ENCODE measurements around the gene ANKRD2.
A peak's percentile ranks its signal among the peaks of the same experiment; 100 is the strongest.
"Not testable (repeated sequence)": the region's sequence is repeated elsewhere in the genome, so short reads cannot be mapped to it uniquely, and the experiment has no call there.

ANKRD2 gene, protein sequence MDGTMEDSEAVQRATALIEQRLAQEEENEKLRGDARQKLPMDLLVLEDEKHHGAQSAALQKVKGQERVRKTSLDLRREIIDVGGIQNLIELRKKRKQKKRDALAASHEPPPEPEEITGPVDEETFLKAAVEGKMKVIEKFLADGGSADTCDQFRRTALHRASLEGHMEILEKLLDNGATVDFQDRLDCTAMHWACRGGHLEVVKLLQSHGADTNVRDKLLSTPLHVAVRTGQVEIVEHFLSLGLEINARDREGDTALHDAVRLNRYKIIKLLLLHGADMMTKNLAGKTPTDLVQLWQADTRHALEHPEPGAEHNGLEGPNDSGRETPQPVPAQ

DNA sequence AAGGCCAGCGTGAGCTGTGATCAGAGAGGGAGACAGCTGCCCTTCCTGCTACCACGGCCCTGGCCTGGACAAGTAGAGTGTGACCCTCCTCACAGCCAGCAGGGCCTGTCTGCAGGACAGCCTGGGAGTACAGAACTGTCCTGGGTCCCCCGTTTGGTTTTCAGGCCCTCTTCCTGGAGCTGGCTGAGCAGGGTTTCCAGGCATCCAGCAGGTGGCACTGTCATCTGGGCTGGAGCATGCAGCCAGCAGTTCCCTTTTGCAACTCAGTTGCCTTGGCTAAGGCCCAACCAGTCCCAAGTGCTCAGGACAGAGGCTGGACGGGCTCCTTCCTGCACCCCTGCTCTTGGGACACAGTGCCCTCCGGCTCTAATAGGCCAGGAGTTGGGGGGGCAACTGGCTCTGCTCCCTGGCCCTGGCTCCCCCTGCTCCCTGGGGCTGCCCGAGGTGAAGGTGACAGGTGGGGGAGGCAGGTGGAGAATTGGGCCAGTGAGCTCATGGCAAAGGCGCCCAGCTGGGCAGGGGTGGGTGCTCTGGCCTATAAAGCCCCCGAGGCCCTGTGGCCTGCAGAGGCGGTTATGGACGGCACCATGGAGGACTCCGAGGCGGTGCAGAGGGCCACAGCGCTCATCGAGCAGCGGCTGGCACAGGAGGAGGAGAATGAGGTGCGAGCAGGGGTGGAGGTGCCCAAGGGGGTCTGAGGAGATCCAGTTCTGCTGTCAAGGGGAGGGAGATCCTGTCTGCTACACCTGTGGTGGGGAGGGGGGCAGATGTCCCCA is at the start of gene ANKRD2:
Gene ANKRD2 (plus strand): TSS at position 566 of the 776 bp plus-strand sequence. CDS start 10 bp downstream, at position 576.
- peak; percentile 60 for DNase-seq

DNA sequence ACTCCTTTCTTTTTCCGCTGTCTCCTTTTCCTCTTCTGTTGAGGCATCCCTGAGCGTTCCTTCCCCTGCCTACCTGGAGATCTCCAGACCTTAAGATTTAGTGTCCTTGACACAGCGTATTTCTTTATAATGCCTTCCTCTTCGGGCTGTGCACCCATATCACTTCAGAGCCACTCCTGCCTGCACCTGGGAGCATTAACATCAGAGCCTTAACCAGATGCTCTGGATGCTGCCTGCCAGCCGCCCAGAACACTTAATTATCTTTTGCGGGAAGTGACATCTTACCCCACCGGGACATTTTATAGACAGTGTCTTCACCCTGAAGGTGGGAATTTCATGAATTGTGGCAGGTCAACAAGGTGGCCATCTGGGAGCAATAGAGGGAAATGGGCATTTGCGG is 49.6 kb upstream of the ANKRD2 start:
- no peak for DNase-seq

DNA sequence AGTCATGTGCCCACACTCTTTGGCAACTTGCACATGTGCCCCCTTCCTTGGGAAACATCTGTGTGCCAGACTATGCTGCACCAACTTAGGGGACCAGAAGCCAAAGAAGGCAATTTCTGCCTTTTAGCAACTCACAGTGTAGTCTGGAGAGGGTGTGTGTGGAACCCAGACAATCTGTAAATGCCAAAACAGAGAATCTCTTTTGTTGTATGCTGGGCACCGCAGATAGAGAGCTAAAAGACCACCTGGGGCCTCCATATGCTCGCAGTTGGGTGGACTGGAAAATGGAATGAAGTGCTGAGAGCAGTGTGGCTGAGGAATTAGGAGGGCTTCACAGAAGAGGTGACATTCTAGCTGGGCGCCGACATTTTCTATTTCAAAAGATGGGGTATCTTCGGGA is 47.5 kb upstream of the ANKRD2 start:
- DNase-seq: no peak

DNA sequence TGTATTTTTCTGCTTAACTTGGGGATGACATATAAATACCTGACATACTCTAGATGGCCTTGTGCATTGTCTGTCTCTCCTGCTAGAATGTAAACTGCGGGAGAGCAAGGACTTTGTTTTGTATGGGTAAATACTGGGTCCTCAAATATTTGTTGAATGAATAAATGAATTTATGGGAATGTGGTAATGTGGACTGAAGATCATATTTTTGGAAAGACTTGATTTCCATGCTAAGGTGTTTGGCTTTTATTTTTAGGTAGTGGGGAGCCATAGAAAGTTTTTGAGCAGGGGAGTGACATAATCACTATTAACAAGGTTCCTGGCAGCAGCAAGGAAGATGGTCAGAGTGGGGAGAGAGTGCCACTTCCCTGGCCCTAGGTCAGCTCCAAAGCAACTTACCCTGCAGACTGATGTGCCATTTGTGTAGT is 46.9 kb upstream of the ANKRD2 start:
- no peak for DNase-seq

DNA sequence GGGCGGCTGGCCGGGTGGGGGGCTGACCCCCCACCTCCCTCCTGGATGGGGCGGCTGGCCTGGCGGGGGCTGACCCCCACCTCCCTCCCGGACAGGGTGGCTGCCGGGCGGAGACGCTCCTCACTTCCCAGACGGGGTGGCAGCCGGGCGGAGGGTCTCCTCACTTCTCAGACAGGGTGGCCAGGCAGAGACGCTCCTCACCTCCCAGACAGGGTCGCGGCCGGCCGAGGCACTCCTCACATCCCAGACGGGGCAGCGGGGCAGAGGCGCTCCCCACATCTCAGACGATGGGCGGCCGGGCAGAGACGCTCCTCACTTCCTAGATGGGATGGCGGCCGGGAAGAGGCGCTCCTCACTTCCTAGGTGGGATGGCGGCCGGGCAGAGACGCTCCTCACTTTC is 43.7 kb upstream of the ANKRD2 start:
- DNase-seq: not testable (repeated sequence)

DNA sequence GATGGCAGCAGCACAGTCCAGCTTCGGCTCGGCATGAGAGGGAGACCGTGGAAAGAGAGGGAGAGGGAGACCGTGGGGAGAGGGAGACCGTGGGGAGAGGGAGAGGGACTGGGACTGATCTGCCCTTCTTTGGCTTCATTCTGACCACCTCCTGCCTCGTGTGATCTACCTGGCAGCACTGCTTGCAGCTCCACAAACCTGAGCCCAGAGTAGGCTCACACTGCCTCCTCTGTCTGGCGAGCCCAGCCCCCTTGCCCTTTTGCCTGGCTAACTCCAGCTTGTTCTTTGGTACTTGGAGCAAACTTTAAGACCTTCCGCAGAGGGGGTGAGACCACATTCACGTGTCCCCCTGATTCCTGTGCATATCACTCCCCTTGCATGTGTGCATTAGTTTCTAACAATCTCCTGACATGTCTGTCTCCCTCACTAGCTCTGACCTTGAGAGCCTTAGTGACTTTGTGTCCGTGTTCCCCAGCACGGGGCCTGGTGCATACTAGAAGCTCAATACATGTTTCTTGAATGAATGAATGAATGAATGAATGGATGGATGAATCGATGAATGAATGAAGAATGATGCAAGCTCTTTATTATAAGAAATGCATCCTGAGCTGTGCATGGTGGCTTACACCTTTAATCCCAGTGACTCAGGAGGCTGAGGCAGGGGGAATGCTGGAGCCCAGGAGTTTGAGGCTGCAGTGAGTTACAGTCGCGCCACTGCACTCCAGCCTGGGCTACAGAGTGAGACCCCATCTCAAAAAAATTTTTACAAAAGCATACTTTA is 42.7 kb upstream of the ANKRD2 start:
- DNase-seq: no peak

DNA sequence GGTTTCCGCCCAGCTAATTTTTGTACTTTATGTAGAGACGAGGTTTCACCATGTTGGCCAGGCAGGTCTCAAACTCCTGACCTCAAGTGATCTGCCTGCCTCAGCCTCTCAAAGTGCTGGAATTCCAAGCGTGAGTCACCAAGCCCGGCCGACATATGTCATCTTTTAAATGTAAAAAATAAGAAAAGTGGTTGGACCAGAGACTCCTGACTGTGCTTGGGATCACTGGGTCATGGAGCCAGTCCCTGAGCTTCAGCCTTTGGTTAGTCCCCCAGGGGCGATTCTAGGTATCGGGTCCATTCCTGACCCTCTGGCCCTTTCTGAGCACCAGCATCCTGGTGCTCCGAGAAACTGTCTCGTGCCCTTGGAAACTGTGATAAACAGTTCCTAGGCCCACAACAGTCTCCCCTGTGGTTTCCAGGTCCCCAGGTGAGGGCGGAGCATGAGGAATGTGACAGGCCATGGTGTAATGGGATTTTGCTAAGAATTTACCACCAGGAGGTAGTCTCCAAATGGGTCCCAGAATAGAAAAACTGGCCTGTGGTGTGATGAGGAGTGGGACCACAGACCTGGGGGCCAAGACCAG is 41.1 kb upstream of the ANKRD2 start:
- no peak for DNase-seq

DNA sequence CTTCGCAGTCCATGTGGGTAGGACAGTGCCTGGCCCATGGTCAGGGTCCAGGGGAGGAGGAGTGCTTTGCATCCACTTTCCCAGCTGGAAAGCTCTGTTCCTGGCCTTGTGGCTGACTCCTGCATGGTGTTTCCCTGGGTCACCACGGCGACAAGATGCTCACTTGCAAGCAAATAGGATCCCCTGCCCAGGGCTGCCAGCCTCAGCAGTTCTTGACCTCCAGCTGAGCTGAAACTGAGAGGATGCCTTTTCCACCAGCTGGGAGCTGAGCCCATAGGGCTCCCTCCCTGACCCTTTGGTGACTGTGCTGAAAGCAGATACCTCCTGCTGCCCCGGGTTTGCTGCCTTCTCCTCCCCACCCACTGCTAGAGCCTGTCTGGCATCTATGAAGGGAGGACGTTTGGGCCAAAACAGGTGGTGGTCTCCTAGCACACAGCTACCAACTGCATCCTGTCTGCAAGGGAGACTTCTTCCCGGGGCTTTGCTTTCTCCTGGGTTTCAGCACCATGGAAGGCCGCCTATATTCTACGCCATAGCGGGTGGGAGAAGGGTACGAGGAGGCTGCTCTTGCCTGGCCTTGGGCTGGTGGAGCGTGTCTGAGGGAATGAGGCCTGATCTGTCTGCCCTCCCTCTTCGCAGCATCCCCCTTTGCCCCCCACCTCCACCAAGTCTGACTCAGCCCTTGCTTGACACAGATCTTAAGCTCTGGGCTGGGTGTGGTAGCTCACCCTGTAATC is 39.5 kb upstream of the ANKRD2 start:
- DNase-seq: no peak

DNA sequence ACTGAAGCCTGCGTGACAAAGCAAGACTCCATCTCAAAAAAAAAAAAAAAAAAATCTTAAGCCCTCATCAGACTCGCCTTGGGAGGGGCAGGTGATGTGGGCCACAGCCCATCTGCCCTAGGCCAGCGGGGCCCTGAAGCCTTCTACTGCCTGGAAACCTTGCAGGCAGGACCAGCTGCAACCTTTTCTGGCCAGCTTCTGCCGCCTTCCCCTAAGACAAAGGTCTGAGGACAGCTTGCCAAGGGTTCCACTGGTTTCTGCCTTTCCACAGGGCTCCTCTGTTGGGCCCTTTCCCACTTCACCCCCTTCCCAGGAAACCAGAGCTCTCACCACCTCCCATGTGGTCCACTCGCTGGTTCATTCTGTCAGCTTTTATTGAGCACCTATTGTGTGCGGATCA is 38.7 kb upstream of the ANKRD2 start:
- no peak for DNase-seq

DNA sequence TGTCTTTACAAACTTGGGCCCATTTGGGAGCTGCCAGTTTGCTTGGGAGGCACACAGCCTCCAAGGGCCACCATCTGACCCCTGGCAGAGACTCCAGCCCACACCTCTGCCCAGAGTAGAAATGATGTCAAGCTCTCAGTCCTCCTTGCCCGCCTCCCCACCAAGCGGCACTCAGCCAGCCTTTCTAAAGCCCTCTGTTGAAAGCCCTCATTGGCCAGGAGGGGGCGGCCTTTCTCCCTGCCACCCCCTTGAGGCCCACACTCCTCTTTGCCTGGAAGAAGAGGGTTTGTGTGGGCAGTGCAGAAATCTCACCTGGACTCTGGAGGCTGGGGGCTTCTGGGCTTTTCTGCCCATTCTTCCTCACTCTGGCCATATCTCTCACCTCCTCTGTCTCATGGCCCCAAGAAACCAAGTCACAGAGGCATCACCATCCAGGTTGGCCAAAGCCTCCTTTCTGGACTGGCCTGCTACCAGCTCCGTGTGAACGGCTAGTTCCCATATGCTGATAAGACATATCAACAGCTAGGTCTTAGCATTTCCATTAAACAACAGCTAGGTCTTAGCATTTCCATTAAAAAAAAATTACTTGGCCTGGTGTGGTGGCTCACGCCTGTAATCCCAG is 37.7 kb upstream of the ANKRD2 start:
- DNase-seq: peak; percentile 46

DNA sequence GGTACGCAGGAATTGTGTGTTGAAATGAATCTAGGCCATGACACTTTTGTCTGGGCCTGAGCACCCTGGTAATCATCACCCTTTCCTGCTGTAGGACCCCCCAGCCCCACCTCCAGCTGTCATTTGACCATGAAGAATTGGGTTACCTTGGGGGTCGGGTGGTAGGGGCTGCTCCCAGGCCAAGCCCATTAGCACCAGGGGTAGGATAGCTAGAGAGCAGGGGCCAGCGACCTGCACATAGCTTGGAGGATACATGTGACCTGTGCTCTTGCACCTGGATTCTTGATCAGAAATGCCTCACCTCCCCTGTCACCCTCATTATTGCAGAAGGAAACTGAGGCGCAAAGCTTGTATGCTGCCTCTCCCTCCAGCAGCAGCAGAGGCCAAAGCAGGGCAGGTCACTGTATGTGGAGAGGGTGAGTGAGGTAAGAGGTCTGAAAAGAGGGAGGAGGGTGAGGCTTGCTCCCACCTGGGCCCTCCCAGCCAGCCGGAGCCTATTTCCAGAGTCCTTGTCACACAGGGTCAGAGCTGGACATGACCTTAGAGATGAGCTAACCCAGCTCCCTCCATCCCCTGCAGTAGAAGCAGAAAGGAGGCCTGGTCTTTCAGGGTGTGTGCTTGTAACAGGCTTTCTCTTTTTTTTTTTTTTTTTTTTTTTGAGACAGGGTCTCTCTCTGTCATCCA is 35.3 kb upstream of the ANKRD2 start:
- DNase-seq: no peak

DNA sequence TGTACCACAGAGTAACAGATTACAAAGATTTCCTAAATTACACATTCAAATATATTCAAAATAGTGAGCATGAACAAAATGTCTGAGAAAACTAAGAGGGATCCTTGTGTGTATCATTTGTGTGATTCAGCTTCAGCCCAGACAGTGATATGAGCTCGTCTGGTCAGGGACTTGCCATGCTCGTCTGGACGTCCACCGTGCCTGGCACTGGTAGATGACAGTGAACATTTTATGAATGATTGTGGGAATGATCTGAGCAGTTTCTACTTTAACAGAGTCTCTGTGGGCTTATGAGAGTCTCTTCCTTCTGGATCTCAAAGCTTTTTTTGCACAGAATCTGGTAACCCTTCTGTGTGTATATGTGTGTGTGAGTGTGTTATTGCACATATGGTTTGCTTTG is 34.2 kb upstream of the ANKRD2 start:
- DNase-seq: no peak

DNA sequence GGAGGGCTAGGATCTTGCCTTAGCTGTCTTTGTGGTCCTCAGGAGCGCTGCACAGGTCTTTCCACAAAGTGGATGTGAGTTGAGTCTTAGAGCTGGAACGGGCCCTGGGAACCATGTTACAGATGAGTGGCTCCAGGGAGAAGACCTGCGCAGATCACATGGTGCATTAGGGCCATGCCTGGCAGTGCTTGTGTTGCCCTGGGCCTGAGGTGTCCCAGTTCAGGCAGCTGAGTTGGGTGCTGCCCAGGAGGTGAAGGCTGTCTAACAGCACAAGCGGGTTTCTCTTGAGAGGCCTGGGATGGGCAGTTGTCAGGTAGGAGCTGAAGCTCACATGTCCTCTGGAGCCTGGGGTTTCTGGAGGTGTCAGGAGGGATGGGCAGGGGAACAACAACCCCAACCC is 33.7 kb upstream of the ANKRD2 start:
- DNase-seq: no peak

DNA sequence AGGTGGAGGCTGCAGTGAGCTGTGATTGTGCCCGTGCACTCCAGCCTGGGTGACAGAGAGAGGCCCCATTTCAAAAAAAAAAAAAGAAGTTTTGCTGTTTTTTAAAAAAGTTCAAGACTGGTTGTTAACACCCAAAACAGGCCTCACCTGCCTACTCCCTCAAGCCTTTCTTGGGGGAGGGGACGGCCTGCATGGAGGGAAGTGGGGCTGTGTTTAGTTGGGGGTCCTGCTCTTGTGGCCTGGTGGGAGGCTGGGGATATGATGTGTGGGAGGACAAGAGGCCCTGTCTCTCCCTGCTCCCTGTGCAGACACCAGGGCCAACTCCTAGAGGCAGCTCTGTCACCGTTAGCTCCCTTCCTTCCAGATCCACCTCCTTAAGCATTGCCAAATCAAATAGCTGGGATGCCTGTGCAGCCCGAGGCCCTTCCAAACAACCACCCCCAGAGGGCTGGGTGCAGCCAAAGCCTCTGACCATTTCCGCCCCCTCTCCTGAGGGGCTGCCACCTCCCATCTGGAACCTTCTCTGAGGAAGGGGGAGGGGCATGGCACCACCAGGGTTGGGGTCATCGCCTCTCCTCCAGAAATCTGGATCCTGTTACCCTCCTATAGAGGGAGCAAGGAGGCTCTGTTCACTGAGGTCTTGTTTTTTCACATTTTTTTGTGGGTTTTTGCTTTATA is 32.9 kb upstream of the ANKRD2 start:
- DNase-seq: no peak

DNA sequence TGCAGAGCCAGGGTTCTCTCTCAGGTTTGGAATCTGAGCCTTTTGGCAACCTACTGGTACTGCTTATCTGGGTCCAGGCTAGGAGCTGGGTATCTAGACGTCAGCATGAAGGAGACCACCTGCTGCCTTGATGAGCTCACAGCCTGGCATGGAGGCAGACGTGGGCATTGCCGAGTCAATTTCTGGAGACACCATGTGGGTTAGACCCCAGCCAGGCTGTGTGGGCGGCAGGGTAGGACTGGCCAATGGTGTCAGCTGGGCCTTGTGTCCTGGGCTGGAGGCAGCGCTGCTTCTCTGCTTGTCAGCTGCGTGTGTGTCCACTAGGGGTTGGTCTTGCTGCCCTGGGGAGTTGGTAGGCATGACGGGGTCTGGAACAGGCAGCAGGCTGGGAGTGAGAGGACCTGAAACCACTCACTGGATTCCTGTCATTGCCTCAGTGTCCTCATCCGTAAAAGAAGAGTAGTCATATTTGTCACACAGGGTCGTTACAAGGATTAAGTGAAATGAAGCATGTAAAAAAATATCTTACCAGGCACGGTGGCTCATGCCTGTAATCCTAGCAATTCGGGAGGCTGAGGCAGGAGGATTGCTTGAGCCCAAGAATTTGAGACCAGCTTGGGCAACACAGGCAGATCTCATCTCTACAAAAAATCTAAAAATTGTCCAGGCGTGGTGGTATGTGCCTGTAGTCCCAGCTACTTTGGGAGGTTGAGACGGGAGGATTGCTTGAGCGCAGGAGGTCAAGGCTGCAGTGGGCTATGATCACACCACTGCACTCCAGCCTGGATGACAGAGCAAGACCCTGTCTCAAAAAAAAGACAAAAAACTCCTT is 31.7 kb upstream of the ANKRD2 start:
- DNase-seq: no peak

DNA sequence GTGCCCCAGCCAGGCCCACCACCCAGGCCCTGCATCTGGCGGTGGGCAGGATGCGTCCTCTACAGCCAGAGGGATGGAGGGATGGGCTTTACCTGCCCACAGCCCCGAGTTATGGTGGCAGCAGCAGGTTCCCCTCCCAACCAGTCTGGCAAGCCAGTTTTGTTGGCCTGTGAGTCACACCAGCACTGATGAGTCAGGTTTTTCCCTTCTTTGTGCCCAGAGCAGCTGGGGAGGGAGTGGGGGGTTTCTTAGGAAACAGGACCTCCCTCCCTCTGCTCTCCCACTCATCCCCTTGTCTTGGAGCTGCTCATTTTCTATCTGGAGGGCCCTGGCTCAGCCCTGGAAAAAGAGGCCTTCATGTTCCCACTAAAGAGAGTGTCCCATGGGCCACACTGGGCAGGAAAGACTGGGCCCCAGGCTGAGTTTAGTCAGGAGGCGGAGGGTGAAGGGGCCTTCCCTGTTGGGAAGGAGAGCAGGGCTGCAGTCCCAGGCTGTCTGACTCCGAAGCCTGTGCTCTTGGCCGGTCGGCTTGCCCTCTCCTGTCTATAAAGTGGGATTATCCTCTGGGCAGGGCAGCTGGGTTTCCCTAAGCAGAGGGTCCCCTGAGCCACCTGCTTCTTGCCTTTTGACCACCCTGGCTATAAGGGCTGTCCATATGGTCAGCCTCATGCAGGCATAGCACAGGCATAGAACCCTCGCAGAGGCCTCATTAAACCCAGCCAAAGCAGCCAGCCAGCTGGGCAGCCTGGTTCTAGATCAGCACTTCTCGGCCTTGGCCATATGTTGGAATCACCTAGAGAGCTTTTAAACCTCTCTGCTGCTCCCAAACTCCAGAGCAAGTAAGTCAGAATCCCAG is 30.2 kb upstream of the ANKRD2 start:
- peak; percentile 61 for DNase-seq

DNA sequence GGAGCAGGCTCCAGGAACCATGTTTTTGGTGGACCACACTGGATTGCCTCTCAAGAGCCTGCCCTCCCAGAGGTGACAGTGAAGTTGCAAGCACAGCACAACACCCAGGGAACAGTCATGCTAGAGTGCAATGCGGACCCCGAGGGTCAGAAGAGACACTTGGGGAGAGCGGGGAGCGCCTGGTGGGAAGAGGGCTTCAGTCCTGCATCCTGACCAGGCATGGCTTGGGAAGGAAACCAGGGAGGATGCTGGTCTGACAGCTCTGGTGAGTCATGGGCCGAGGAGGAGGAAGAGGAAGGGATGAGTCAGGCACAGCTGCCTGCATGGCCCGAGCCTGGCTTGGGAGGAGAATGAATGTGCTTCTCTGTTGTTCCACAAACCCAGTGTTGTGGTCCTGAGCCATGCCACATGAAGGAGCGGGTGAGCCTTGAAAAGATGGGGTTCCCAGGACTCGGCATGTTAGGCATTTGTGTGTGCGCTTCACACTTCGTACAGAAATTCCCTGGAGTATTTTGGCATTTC is 29.5 kb upstream of the ANKRD2 start:
- DNase-seq: peak; percentile 72

DNA sequence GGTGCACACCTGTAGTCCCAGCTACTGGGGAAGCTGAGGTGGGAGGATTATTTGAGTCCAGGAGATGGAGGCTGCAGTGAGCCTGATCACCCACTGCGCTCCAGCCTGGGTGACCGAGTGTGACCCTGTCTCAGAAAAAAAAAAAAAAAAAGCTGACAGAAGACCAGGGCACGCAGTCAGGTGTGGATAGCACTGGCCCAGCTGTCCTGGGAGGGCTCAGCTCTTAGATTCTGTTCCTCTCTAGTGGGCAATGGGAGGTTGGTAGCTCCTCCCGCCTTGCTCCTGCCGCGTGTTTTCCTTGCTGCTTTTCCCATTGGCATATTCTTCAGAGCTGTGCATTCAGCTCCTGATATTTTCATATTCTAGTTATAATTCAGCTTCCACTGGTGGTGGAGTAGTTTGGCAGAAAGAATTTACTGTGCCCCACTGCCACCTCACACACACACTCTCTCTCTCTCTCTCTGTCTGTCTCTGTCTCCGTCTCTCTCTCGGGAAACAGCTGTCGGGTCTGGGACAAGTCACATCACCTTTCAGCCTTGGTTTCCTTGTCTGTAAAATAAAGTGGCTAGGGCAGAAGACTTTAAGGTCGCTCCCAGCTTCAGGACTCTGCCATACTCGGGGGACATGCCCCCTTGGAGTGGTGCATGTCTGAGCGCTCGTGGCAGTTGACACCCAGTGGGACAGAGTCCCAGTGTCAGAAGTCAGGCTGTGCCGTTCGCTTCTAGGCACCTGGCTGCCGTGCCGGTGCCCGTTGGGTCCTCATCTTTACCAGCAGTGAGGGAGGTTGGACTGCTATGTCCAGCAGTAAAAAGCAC is 25.9 kb upstream of the ANKRD2 start:
- no peak for DNase-seq

Data from stimulated activated CD4-positive, alpha-beta T cell treated with anti-CD3 and anti-CD28 coated beads, Interleukin-4, amount 100 ng/mL, for 24 hours (primary cell).